ENCODE results near the gene DNAJC1.
"Not testable (repeated sequence)": the region's sequence is repeated elsewhere in the genome, so short reads cannot be mapped to it uniquely, and the experiment has no call there.

GRCh38 chr10:21872771-21873170 lies 130.8 kb downstream of the DNAJC1 start:
- TF ChIP-seq, protein P1, sequence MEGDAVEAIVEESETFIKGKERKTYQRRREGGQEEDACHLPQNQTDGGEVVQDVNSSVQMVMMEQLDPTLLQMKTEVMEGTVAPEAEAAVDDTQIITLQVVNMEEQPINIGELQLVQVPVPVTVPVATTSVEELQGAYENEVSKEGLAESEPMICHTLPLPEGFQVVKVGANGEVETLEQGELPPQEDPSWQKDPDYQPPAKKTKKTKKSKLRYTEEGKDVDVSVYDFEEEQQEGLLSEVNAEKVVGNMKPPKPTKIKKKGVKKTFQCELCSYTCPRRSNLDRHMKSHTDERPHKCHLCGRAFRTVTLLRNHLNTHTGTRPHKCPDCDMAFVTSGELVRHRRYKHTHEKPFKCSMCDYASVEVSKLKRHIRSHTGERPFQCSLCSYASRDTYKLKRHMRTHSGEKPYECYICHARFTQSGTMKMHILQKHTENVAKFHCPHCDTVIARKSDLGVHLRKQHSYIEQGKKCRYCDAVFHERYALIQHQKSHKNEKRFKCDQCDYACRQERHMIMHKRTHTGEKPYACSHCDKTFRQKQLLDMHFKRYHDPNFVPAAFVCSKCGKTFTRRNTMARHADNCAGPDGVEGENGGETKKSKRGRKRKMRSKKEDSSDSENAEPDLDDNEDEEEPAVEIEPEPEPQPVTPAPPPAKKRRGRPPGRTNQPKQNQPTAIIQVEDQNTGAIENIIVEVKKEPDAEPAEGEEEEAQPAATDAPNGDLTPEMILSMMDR (optimal IDR thresholded peaks at IDR 0.05 in 1 of 3, IDR thresholded peaks at IDR 0.05 in 1 of 3, conservative IDR thresholded peaks at IDR 0.05 in 1 of 3; ENCODE audit: extremely low read depth in 1 of 3, insufficient read depth in 2 of 3, low read length in 3 of 3): not testable (repeated sequence)
- TF ChIP-seq EZH2 (IDR thresholded peaks at IDR 0.05; ENCODE audit: low read length): not testable (repeated sequence)
